HG03095 (cell line): ENCODE results near the gene SYT4.

Source experiments
- ATAC-seq: cut with Tn5 transposase; IDR thresholded peaks from one replicate; pipeline ENCODE4 v1.9.1; 2021; ENCODE audit warnings: moderate library complexity; ENCODE audit not compliant: unreplicated experiment

The SYT4 gene

GRCh38 chr18:43220691-43221090, 56.6 kb downstream of the SYT4 start:
- ATAC-seq, result no peak
